DND-41 (cell line): ENCODE measurements around the gene ADD1.

ENCODE experiments used
- ATAC-seq: fragments of 200-7000 bp; cut with Tn5 transposase; 3 replicates; pipeline ENCODE4 v1.9.1; 2021; ENCODE audit warnings: low read depth; ENCODE audit not compliant: insufficient read depth
- DNase-seq: peaks from one replicate; pipeline ENCODE4 v3.0.0-alpha.2; 2020
- H2AFZ ChIP-seq: 2 replicates; pipeline ENCODE4 v1.6.0; 2012; ENCODE audit warnings: low read depth, low read length
- H3K27ac ChIP-seq: 2 replicates; pipeline ENCODE4 v1.5.1; 2012; ENCODE audit warnings: low read length, inconsistent platforms
- H3K27me3 ChIP-seq: fragments of 200-600 bp; sonication (generic); 2 replicates; pipeline ENCODE4 v1.6.0; 2012; ENCODE audit warnings: low read length, mild to moderate bottlenecking, inconsistent platforms; ENCODE audit not compliant: insufficient read depth, poor library complexity
- H3K36me3 ChIP-seq: 2 replicates; pipeline ENCODE4 v1.5.1; 2012; ENCODE audit warnings: low read length, inconsistent platforms; ENCODE audit not compliant: insufficient read depth
- H3K4me1 ChIP-seq: 2 replicates; pipeline ENCODE4 v1.5.1; 2012; ENCODE audit warnings: mild to moderate bottlenecking, low read length; ENCODE audit not compliant: insufficient read depth
- H3K4me2 ChIP-seq: 2 replicates; pipeline ENCODE4 v1.6.0; 2012; ENCODE audit warnings: mild to moderate bottlenecking, moderate library complexity, low read length, inconsistent platforms; ENCODE audit not compliant: insufficient read depth
- H3K4me3 ChIP-seq, 2 experiments: fragments of 200-600 bp in 1 of 2; shearing (Covaris generic) in 1 of 2; 2 replicates each; pipeline ENCODE4 v1.5.1; 2012 to 2016; ENCODE audit warnings: inconsistent platforms in 2 of 2, low read length in 2 of 2, mild to moderate bottlenecking in 2 of 2, low read depth in 1 of 2, moderate library complexity in 1 of 2
- H3K79me2 ChIP-seq: 2 replicates; pipeline ENCODE4 v1.6.0; 2012; ENCODE audit warnings: low read length, inconsistent platforms; ENCODE audit not compliant: insufficient read depth
- H3K9ac ChIP-seq: 2 replicates; pipeline ENCODE4 v1.6.0; 2012; ENCODE audit warnings: low read depth, mild to moderate bottlenecking, inconsistent platforms, low read length, moderate library complexity
- H3K9me3 ChIP-seq: 2 replicates; pipeline ENCODE4 v1.5.1; 2012; ENCODE audit warnings: low read length, moderate library complexity, mild to moderate bottlenecking, inconsistent platforms; ENCODE audit not compliant: insufficient read depth, severe bottlenecking
- H4K20me1 ChIP-seq: 2 replicates; pipeline ENCODE4 v1.6.0; 2012; ENCODE audit warnings: low read length; ENCODE audit not compliant: insufficient read depth
- EZH2 ChIP-seq: IDR thresholded peaks from 3 replicates; pipeline ENCODE4 v1.6.1; 2012; ENCODE audit warnings: borderline replicate concordance, low read depth, mild to moderate bottlenecking, moderate library complexity, low read length, inconsistent platforms; ENCODE audit not compliant: severe bottlenecking
- TF ChIP-seq, protein P1 (sequence below): IDR thresholded peaks from 2 replicates; pipeline ENCODE4 v1.5.1; 2012; ENCODE audit warnings: borderline replicate concordance, low read length, moderate library complexity, mild to moderate bottlenecking; ENCODE audit not compliant: poor library complexity, severe bottlenecking; ENCODE audit errors: extremely low read depth

The ADD1 gene

DNA sequence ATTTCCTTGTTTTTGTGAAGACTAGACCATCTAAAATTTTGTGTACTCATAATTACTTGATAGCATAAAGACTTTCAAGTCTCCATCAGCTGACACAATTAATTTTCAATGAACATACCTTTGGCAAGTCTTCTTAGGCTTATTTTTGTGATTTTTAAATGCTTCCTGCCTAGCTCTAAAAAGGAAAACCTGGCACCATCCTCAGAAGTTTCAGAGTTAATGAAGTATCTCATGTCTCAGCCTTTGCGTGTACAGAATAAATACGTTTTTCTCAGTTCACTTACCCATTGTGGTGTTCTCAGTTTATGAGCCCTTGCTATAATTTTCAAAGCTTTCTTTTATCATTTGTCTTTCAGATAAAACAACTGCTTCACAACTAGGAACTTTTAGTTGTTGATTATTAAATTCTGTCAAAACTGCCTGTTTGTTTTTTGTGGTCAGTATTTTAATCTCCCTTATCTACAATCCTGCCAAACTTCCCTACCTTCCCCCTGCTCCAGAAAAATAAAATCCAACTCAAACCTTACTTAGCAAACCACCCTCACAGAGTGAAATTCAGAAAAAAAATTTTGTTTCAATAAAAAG lies 21.6 kb downstream of the ADD1 start:
- peaks cover 100% of the 10 kb centered on the region for H3K79me2 ChIP-seq
- H3K27me3 ChIP-seq: no peaks in the 10 kb centered on the region
- no peak overlapping the region for H3K4me3 ChIP-seq
- no peaks in the 10 kb centered on the region for H3K4me1 ChIP-seq
- no peak overlapping the region for H2AFZ ChIP-seq
- no peak for DNase-seq
- H3K9me3 ChIP-seq: no peaks in the 10 kb centered on the region
- no peak overlapping the region for H3K4me2 ChIP-seq
- no peaks in the 10 kb centered on the region for H3K36me3 ChIP-seq
- no peak overlapping the region for H3K9ac ChIP-seq
- TF ChIP-seq, protein P1, sequence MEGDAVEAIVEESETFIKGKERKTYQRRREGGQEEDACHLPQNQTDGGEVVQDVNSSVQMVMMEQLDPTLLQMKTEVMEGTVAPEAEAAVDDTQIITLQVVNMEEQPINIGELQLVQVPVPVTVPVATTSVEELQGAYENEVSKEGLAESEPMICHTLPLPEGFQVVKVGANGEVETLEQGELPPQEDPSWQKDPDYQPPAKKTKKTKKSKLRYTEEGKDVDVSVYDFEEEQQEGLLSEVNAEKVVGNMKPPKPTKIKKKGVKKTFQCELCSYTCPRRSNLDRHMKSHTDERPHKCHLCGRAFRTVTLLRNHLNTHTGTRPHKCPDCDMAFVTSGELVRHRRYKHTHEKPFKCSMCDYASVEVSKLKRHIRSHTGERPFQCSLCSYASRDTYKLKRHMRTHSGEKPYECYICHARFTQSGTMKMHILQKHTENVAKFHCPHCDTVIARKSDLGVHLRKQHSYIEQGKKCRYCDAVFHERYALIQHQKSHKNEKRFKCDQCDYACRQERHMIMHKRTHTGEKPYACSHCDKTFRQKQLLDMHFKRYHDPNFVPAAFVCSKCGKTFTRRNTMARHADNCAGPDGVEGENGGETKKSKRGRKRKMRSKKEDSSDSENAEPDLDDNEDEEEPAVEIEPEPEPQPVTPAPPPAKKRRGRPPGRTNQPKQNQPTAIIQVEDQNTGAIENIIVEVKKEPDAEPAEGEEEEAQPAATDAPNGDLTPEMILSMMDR: no peak
- TF ChIP-seq EZH2: no peak
- no peak overlapping the region for H3K27ac ChIP-seq
- H4K20me1 ChIP-seq: peaks cover 74% of the 10 kb centered on the region
- ATAC-seq: no peak

DNA sequence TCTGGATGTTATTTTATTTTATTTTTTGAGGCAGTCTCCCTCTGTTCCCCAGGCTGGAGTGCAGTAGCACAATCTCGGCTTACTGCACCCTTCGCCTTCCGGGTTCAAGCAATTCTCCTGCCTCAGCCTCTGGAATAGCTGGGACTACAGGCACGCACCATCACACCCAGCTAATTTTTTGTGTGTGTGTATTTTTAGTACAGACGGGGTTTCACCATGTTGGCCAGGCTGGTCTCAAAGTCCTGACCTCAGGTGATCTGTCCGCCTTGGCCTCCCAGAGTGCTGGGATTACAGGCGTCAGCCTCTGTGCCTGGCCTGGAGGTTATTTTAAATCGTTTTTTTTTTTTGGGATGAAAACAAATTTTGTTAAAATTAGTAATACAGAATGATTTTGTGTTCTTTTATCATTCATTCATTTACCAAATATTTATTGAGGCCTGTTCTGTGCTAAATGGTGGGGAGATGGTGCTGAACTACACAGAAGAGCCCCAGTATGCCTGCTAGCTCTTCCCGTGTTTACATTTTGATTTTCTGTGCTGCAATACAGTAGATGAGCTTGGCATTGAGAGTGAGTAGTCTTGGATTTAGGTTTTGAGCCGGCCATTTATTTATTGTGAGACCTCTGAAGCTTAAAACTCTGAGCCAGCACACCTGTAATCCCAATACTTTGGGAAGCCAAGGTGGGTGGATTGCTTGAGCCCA lies 22.7 kb downstream of the ADD1 start:
- H3K36me3 ChIP-seq: no peaks in the 10 kb centered on the region
- no peak overlapping the region for H3K9ac ChIP-seq
- H3K4me1 ChIP-seq: no peaks in the 10 kb centered on the region
- H3K79me2 ChIP-seq: peaks cover 100% of the 10 kb centered on the region
- H3K27ac ChIP-seq: no peak overlapping the region
- no peak overlapping the region for H3K4me2 ChIP-seq
- H3K27me3 ChIP-seq: no peaks in the 10 kb centered on the region
- no peak overlapping the region for H3K4me3 ChIP-seq
- H2AFZ ChIP-seq: no peak overlapping the region
- ATAC-seq (no peak), DNase-seq (no peak)
- peaks cover 65% of the 10 kb centered on the region for H4K20me1 ChIP-seq
- TF ChIP-seq EZH2: no peak
- TF ChIP-seq, protein P1: no peak
- no peaks in the 10 kb centered on the region for H3K9me3 ChIP-seq

DNA sequence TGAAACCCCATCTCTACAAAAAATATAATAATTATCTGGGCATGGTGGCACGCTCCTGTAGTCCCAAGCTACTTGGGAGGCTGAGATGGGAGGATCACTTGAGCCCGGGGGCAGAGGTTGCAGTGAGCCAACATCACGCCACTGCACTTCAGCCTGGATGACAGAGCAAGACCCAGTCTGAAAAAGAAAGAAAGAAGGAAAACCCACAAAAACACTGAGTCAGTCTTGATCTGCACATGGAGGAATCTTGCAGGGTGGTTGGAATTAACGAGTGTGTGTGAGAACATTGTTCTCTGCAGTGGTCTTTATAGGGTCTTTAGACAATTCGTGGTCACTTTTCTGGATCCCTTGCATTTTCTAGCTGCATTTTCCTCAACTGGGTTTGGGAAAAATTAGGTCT lies 23.2 kb downstream of the ADD1 start:
- Histone ChIP-seq H4K20me1 (peaks cover 64% of the 10 kb centered on the region), H3K4me1 (no peaks in the 10 kb centered on the region), H3K9ac (no peak overlapping the region), H2AFZ (no peak overlapping the region), H3K4me3 (no peak overlapping the region), H3K27ac (no peak overlapping the region), H3K27me3 (no peaks in the 10 kb centered on the region), H3K4me2 (no peak overlapping the region), H3K79me2 (peaks cover 100% of the 10 kb centered on the region), H3K9me3 (no peaks in the 10 kb centered on the region), H3K36me3 (no peaks in the 10 kb centered on the region)
- ATAC-seq: no peak
- TF ChIP-seq, protein P1: no peak
- TF ChIP-seq EZH2: no peak
- no peak for DNase-seq
